Choroid plexus epithelial cell (primary cell): ENCODE measurements around the gene ZNF236.

Source experiments
- DNase-seq: peaks from one replicate; pipeline ENCODE4 v3.0.0-alpha.2; 2010; ENCODE audit warnings: low read depth
- H3K4me3 ChIP-seq: 2 replicates; pipeline ENCODE4 v1.5.1; 2011; ENCODE audit warnings: low read depth, mild to moderate bottlenecking, control low read depth, low read length, moderate library complexity
- CTCF ChIP-seq: conservative IDR thresholded peaks from 2 replicates; pipeline ENCODE4 v1.5.1; 2011; ENCODE audit warnings: low read depth, mild to moderate bottlenecking, control low read depth, inconsistent platforms, low read length, moderate library complexity

The ZNF236 gene

GRCh38 chr18:76931171-76931570 is 108.8 kb downstream of the ZNF236 start:
- TF ChIP-seq CTCF: no peak
- H3K4me3 ChIP-seq: no peak overlapping the region
- DNase-seq: no peak

GRCh38 chr18:76932026-76932819 is 109.9 kb downstream of the ZNF236 start:
- no peak for TF ChIP-seq CTCF
- DNase-seq: peak; percentile 75
- no peak overlapping the region for H3K4me3 ChIP-seq

GRCh38 chr18:76935722-76936337 is 113.5 kb downstream of the ZNF236 start:
- TF ChIP-seq CTCF: no peak

GRCh38 chr18:76936877-76937276 is 114.5 kb downstream of the ZNF236 start:
- H3K4me3 ChIP-seq: no peak overlapping the region
- no peak for TF ChIP-seq CTCF

More at GRCh38 chr18:76935722-76936337, 113.5 kb downstream of the ZNF236 start:
- no peak for DNase-seq
- H3K4me3 ChIP-seq: no peak overlapping the region

GRCh38 chr18:76937597-76937996 is 115.2 kb downstream of the ZNF236 start:
- DNase-seq: peak; percentile 25
- peak; percentile 33 for TF ChIP-seq CTCF
- no peak overlapping the region for H3K4me3 ChIP-seq

More at GRCh38 chr18:76936877-76937276, 114.5 kb downstream of the ZNF236 start:
- no peak for DNase-seq

GRCh38 chr18:76938619-76939018 is 116.3 kb downstream of the ZNF236 start:
- TF ChIP-seq CTCF: no peak
- DNase-seq: no peak
- H3K4me3 ChIP-seq: no peak overlapping the region

- TF ChIP-seq CTCF: no peak
- no peak overlapping the region for H3K4me3 ChIP-seq
- no peak for DNase-seq
These were observed 118.9 kb downstream of the ZNF236 start for GRCh38 chr18:76941284-76941683.
